ENCODE measurements around the gene PRRT1. TPM values are rescaled to one million over a fixed set of nuclear protein-coding genes. Genes with fewer than 3 reads are reported as not detected.

The PRRT1 gene
- total and polyA plus RNA-seq, 4 donors: 0.08 to 0.24 (median 0.19) TPM; not detected in 1

GRCh38 chr6:32195652-32195901 lies 43.8 kb upstream of the PRRT1 start:
- peaks cover 2 to 29% (median 16%) of the 10 kb centered on the region in 4 donors for H3K4me1 ChIP-seq (ENCODE audit: control insufficient read depth in 4 of 4, insufficient read depth in 4 of 4, low read length in 3 of 4)
- peak overlapping the region; percentile 92 to 99 for H3K27ac ChIP-seq (ENCODE audit: low read depth in 1 of 2, low read length in 2 of 2)

More at GRCh38 chr6:32195652-32195901, 43.8 kb upstream of the PRRT1 start:
- Histone ChIP-seq H3K9me3 (ENCODE audit: control insufficient read depth in 4 of 4, low read length in 3 of 4) (no peaks in the 10 kb centered on the region), H3K36me3 (ENCODE audit: control insufficient read depth in 4 of 4, insufficient read depth in 3 of 4, low read depth in 1 of 4, low read length in 3 of 4) (no peaks in the 10 kb centered on the region), H3K9ac (ENCODE audit: low read depth in 1 of 2, low read length in 2 of 2) (no peak overlapping the region), H3K4me3 (ENCODE audit: low read depth in 1 of 3, low read length in 3 of 3) (peak overlapping the region in 1 of 3 donors; percentile 54), H3K27me3 (ENCODE audit: control insufficient read depth in 4 of 4, insufficient read depth in 4 of 4, low read length in 3 of 4) (no peaks in the 10 kb centered on the region)
- peak; percentile 100 for DNase-seq (ENCODE audit: low spot score)
- under 1% methylated on average over 25 of the region's 25 CpGs for WGBS
- TF ChIP-seq YY1 (IDR thresholded peaks at IDR 0.05) (peak; percentile 86), HNF4A (conservative IDR thresholded peaks at IDR 0.05) (peak in 1 of 2 donors; percentile 37), RXRA (IDR thresholded peaks at IDR 0.05) (peak in 1 of 2 donors; percentile 54), NR2F2 (IDR thresholded peaks at IDR 0.05) (peak; percentile 17), SP1 (IDR thresholded peaks at IDR 0.05) (peak; percentile 91), HNF4G (IDR thresholded peaks at IDR 0.05) (no peak), MAX (IDR thresholded peaks at IDR 0.05) (peak; percentile 65), EGR1 (IDR thresholded peaks at IDR 0.05; ENCODE audit: low read depth in 2 of 2) (peak in 1 of 2 donors; percentile 95), FOXA2 (IDR thresholded peaks at IDR 0.05) (no peak), FOXA1 (IDR thresholded peaks at IDR 0.05) (peak; percentile 74), RAD21 (IDR thresholded peaks at IDR 0.05) (peak; percentile 44 to 73), TAF1 (conservative IDR thresholded peaks at IDR 0.05) (no peak), REST (IDR thresholded peaks at IDR 0.05) (peak; percentile 53), GABPA (IDR thresholded peaks at IDR 0.05 in 1 of 2, conservative IDR thresholded peaks at IDR 0.05 in 1 of 2) (peak in 1 of 2 donors; percentile 84), JUND (IDR thresholded peaks at IDR 0.05) (no peak)
- TF ChIP-seq, protein P1, sequence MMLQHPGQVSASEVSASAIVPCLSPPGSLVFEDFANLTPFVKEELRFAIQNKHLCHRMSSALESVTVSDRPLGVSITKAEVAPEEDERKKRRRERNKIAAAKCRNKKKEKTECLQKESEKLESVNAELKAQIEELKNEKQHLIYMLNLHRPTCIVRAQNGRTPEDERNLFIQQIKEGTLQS (IDR thresholded peaks at IDR 0.05): no peak
- TF ChIP-seq, protein P2, sequence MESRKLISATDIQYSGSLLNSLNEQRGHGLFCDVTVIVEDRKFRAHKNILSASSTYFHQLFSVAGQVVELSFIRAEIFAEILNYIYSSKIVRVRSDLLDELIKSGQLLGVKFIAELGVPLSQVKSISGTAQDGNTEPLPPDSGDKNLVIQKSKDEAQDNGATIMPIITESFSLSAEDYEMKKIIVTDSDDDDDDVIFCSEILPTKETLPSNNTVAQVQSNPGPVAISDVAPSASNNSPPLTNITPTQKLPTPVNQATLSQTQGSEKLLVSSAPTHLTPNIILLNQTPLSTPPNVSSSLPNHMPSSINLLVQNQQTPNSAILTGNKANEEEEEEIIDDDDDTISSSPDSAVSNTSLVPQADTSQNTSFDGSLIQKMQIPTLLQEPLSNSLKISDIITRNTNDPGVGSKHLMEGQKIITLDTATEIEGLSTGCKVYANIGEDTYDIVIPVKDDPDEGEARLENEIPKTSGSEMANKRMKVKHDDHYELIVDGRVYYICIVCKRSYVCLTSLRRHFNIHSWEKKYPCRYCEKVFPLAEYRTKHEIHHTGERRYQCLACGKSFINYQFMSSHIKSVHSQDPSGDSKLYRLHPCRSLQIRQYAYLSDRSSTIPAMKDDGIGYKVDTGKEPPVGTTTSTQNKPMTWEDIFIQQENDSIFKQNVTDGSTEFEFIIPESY (IDR thresholded peaks at IDR 0.05): peak; percentile 73
- TF ChIP-seq, protein P3, sequence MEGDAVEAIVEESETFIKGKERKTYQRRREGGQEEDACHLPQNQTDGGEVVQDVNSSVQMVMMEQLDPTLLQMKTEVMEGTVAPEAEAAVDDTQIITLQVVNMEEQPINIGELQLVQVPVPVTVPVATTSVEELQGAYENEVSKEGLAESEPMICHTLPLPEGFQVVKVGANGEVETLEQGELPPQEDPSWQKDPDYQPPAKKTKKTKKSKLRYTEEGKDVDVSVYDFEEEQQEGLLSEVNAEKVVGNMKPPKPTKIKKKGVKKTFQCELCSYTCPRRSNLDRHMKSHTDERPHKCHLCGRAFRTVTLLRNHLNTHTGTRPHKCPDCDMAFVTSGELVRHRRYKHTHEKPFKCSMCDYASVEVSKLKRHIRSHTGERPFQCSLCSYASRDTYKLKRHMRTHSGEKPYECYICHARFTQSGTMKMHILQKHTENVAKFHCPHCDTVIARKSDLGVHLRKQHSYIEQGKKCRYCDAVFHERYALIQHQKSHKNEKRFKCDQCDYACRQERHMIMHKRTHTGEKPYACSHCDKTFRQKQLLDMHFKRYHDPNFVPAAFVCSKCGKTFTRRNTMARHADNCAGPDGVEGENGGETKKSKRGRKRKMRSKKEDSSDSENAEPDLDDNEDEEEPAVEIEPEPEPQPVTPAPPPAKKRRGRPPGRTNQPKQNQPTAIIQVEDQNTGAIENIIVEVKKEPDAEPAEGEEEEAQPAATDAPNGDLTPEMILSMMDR (IDR thresholded peaks at IDR 0.05; ENCODE audit: low read depth, low read length, missing input control): peak; percentile 80

Data from liver (tissue), 9 donors.